Skeletal muscle cell (primary cell): Measurements from ENCODE around the gene NAALAD2.
"Not testable (repeated sequence)": the region's sequence is repeated elsewhere in the genome, so short reads cannot be mapped to it uniquely, and the experiment has no call there.

ENCODE experiments used
- DNase-seq: peaks from one replicate; pipeline ENCODE4 v3.0.0-alpha.2; 2010; ENCODE audit warnings: low read depth
- H3K4me3 ChIP-seq: 2 replicates; pipeline ENCODE4 v1.5.1; 2011; ENCODE audit warnings: low read depth, mild to moderate bottlenecking, control low read depth, low read length, moderate library complexity

Gene NAALAD2

DNA sequence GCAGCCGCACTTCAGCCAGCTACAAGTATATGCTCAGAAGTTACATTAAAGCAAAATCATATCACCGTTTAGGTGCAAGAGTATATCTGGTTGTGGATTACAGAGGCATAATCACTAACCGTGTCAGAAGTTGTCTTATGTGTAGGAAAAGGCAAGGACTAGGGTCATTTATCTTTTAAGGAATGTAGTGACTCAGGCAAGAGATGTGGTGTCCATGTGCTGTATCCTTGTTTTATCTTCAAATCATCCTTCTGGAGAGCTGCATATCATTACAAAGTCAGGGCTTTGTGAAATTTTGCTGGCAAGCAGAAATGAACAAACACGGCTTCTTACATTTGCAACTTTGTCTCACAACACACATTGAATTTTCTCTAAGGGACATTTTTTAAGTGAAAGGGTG, 101.1 kb downstream of the NAALAD2 start:
- DNase-seq: no peak

GRCh38 chr11:90237004-90237403, 102.5 kb downstream of the NAALAD2 start:
- no peak for DNase-seq
- H3K4me3 ChIP-seq: no peak overlapping the region

More for the DNA sequence above, 101.1 kb downstream of the NAALAD2 start:
- no peak overlapping the region for H3K4me3 ChIP-seq

- DNase-seq, H3K4me3 ChIP-seq: not testable (repeated sequence)
These were observed 105.6 kb downstream of the NAALAD2 start for GRCh38 chr11:90239967-90240636.

DNA sequence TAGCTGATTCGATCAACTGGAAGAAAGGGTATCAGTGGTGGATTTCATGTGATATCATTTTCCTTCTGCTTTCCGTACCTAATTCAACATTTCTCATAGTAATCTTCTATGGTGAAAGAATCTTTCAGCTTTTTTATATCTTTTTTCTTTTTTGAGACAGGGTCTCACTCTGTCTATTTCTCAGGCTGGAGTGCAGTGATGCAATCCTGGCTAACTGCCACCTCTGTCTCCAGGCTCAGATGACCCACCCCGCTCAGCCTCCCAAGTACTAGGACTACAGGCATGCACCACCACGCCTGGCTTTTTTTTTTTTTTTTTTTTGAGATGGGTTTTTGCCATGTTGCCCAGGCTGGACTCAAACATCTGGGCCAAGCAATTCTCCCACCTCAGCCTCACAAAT, 107.0 kb downstream of the NAALAD2 start:
- no peak for DNase-seq
- H3K4me3 ChIP-seq: no peak overlapping the region
